OCI-LY3 (cell line): Measurements from ENCODE around the gene BRPF3.
"Not testable (repeated sequence)": the region's sequence is repeated elsewhere in the genome, so short reads cannot be mapped to it uniquely, and the experiment has no call there.

Source experiments
- H2AFZ ChIP-seq: fragments of 200-600, 300-600 bp; shearing (Covaris generic); 2 replicates; pipeline ENCODE4 v1.6.0; 2014; ENCODE audit warnings: antibody characterized with exemption, low read depth, low read length
- H3K27ac ChIP-seq: fragments of 200-600, 300-600 bp; sonication (generic); 2 replicates; pipeline ENCODE4 v1.5.1; 2014; ENCODE audit warnings: mild to moderate bottlenecking, low read length, moderate library complexity, mixed read lengths
- H3K27me3 ChIP-seq: fragments of 200-600, 300-600 bp; sonication (generic); 2 replicates; pipeline ENCODE4 v1.6.1; 2014; ENCODE audit warnings: low read depth, low read length, mixed read lengths
- H3K36me3 ChIP-seq: fragments of 200-600, 300-600 bp; sonication (generic); replicated peaks from 2 replicates; pipeline ENCODE3; 2014; ENCODE audit warnings: low read depth, low read length, mixed read lengths
- H3K4me1 ChIP-seq: fragments of 300-600, 200-600 bp; sonication (generic); 2 replicates; pipeline ENCODE4 v1.6.1; 2014; ENCODE audit warnings: low read length, mixed read lengths
- H3K4me2 ChIP-seq: fragments of 200-600, 300-600 bp; sonication (generic); 2 replicates; pipeline ENCODE4 v1.6.1; 2014; ENCODE audit warnings: low read length, mixed read lengths
- H3K4me3 ChIP-seq: fragments of 300-600, 200-600 bp; sonication (generic); 2 replicates; pipeline ENCODE4 v1.5.1; 2014; ENCODE audit warnings: antibody characterized with exemption, mild to moderate bottlenecking, low read length, moderate library complexity
- H3K79me2 ChIP-seq: fragments of 300-600, 200-600 bp; shearing (Covaris generic); 2 replicates; pipeline ENCODE4 v1.6.1; 2014; ENCODE audit warnings: mild to moderate bottlenecking, low read length, mixed read lengths
- H3K9ac ChIP-seq: fragments of 300-600, 200-600 bp; shearing (Covaris generic); 2 replicates; pipeline ENCODE4 v1.6.0; 2014; ENCODE audit warnings: mild to moderate bottlenecking, low read length, moderate library complexity
- H3K9me3 ChIP-seq: fragments of 200-600, 300-600 bp; shearing (Covaris generic); 2 replicates; pipeline ENCODE4 v1.6.1; 2014; ENCODE audit warnings: low read length, mixed read lengths; ENCODE audit not compliant: insufficient read depth
- H4K20me1 ChIP-seq: fragments of 200-600, 300-600 bp; sonication (generic); 2 replicates; pipeline ENCODE4 v1.6.1; 2016; ENCODE audit warnings: low read length, mixed read lengths; ENCODE audit not compliant: insufficient read depth
- EZH2phosphoT487 ChIP-seq: fragments of 200-600 bp; shearing (Covaris generic); IDR thresholded peaks from 2 replicates; pipeline ENCODE4 v1.6.1; 2018; ENCODE audit warnings: antibody characterized with exemption, mixed run types, low read depth
- TF ChIP-seq, protein P1 (sequence below): fragments of 200-600, 300-600 bp; sonication (generic); IDR thresholded peaks from 2 replicates; pipeline ENCODE4 v1.5.1; 2014; ENCODE audit warnings: antibody characterized with exemption, low read length, low read depth

Gene BRPF3

DNA sequence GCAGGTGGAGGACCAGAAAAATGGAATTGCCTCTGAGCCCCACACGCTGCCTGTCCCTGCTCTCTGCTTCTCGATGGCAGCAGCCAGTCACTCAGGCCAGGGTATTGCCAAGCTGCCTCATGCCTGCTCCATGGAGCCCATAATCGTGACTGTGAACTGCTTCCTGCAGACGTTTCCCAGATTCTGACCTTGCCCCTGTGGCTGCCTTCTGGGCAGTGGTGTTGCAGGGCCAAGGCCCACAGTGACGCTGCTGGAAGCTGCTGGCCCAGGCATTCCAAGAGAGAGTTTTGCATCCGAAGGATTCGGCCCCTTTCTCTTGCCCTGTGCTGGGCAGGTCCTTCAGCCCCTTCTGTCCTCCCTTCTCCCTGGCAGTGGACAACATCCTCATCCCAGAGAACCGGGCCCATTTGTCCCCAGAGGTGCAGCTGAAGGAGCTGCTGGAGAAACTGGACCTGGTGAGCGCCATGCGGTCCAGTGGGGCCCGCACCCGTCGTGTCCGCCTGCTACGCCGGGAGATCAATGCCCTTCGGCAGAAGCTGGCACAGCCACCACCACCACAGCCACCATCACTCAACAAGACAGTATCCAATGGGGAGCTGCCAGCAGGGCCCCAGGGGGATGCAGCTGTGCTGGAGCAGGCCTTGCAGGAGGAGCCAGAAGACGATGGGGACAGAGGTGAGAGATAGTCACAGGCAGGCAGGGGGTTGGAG is 14.5 kb downstream of the BRPF3 start:
- Histone ChIP-seq H3K27me3 (no peaks in the 10 kb centered on the region), H4K20me1 (no peaks in the 10 kb centered on the region), H3K9me3 (no peaks in the 10 kb centered on the region), H2AFZ (no peak overlapping the region), H3K79me2 (no peaks in the 10 kb centered on the region), H3K4me2 (no peak overlapping the region), H3K4me3 (no peak overlapping the region), H3K36me3 (peaks cover 60% of the 10 kb centered on the region), H3K4me1 (no peaks in the 10 kb centered on the region), H3K9ac (no peak overlapping the region), H3K27ac (no peak overlapping the region)
- TF ChIP-seq, protein P1, sequence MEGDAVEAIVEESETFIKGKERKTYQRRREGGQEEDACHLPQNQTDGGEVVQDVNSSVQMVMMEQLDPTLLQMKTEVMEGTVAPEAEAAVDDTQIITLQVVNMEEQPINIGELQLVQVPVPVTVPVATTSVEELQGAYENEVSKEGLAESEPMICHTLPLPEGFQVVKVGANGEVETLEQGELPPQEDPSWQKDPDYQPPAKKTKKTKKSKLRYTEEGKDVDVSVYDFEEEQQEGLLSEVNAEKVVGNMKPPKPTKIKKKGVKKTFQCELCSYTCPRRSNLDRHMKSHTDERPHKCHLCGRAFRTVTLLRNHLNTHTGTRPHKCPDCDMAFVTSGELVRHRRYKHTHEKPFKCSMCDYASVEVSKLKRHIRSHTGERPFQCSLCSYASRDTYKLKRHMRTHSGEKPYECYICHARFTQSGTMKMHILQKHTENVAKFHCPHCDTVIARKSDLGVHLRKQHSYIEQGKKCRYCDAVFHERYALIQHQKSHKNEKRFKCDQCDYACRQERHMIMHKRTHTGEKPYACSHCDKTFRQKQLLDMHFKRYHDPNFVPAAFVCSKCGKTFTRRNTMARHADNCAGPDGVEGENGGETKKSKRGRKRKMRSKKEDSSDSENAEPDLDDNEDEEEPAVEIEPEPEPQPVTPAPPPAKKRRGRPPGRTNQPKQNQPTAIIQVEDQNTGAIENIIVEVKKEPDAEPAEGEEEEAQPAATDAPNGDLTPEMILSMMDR, result no peak
- no peak for TF ChIP-seq EZH2phosphoT487

DNA sequence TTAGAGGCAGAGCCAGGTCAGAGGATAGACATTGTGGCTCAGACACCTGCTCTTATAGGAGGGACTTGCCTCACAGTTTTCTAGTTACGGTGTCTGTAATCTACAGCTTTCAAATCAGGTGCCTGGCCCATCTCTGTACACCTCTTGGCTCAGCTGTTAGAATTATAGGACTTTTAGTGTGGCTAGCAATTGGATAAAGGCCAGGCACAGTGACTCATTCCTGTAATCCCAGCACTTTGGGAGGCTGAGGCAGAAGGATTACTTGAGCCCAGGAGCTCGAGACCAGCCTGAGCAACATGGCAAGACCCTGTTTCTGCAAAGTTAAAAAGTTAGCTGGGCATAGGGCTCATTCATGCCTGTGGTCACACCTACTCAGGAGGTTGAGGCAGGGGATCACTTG is 20.0 kb downstream of the BRPF3 start:
- Histone ChIP-seq H3K79me2 (no peaks in the 10 kb centered on the region), H3K27ac (no peak overlapping the region), H3K4me3 (no peak overlapping the region), H3K9me3 (no peaks in the 10 kb centered on the region), H3K4me2 (no peak overlapping the region), H3K27me3 (no peaks in the 10 kb centered on the region), H4K20me1 (no peaks in the 10 kb centered on the region), H2AFZ (no peak overlapping the region), H3K9ac (no peak overlapping the region), H3K36me3 (peaks cover 45% of the 10 kb centered on the region), H3K4me1 (no peaks in the 10 kb centered on the region)
- TF ChIP-seq EZH2phosphoT487, result no peak
- TF ChIP-seq, protein P1, result no peak

DNA sequence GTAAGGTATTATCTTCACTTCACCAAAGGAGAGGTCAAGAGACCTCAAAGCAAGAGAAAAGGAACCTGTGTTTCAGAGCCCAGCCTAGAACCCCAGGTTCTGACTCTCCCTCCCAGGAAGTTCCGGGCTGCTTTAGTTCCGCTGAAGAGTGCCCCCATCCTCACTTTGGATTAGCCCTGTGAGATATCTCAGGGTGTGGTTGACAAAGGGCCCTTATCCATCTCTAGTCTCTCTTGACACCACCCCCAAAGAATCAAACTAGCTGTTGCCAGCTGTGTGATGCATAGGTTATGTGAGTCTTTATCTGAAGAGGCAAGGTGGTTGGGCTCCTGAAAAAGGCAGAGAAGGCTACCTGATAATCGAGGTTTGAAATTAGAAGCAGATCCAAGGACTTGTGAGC is 20.6 kb downstream of the BRPF3 start:
- no peak overlapping the region for H3K4me2 ChIP-seq
- no peaks in the 10 kb centered on the region for H3K79me2 ChIP-seq
- peaks cover 42% of the 10 kb centered on the region for H3K36me3 ChIP-seq
- no peak overlapping the region for H3K9ac ChIP-seq
- no peak overlapping the region for H3K27ac ChIP-seq
- no peaks in the 10 kb centered on the region for H3K4me1 ChIP-seq
- no peaks in the 10 kb centered on the region for H3K27me3 ChIP-seq
- H2AFZ ChIP-seq, result no peak overlapping the region
- no peak for TF ChIP-seq EZH2phosphoT487
- TF ChIP-seq, protein P1, result no peak
- H3K4me3 ChIP-seq, result no peak overlapping the region
- no peaks in the 10 kb centered on the region for H3K9me3 ChIP-seq
- no peaks in the 10 kb centered on the region for H4K20me1 ChIP-seq

DNA sequence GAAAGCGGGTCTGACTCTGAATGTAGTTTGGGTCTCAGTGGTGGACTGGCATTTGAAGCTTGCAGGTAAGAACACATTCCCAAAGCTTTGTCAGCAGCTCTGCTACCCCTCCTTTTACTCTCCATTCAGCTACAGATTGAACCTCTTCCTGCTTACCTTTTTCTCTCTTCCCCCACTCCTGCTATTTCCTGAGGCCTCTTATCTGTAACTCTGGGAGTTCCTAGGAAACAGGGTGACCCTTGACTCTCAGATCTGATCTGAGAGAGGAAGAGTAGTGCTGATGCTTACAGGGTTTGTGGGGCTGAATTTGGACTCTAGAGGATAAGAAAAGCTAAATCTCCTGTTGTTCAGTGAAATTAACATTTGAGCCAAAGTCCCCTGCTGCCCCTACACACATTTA is 21.4 kb downstream of the BRPF3 start:
- Histone ChIP-seq H3K9me3 (no peaks in the 10 kb centered on the region), H3K4me2 (no peak overlapping the region), H3K36me3 (peaks cover 47% of the 10 kb centered on the region), H3K4me3 (no peak overlapping the region), H3K27me3 (no peaks in the 10 kb centered on the region), H4K20me1 (no peaks in the 10 kb centered on the region), H3K4me1 (no peaks in the 10 kb centered on the region), H3K9ac (no peak overlapping the region), H3K79me2 (no peaks in the 10 kb centered on the region), H2AFZ (no peak overlapping the region), H3K27ac (no peak overlapping the region)
- TF ChIP-seq EZH2phosphoT487, result no peak
- TF ChIP-seq, protein P1, result no peak

DNA sequence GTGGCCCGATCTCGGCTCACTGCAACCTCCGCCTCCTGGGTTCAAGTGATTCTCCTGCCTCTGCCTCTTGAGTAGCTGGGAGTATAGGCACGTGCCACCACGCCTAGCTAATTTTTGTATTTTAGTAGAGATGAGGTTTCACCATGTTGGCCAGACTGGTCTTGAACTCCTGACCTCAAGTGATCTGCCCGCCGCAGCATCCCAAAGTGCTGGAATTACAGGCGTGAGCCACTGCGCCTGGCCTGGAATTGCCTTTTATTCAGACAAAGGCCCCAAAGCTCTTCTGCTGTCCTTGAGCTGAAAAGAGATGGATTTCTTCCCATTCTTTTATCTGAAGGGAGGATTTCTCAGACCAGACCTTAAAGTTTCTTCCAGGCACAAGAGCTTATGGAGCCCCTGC is 22.0 kb downstream of the BRPF3 start:
- H3K36me3 ChIP-seq, result peaks cover 53% of the 10 kb centered on the region
- H3K4me2 ChIP-seq, H3K79me2 ChIP-seq, H3K9ac ChIP-seq, H4K20me1 ChIP-seq, H3K27ac ChIP-seq, H3K4me3 ChIP-seq, H3K9me3 ChIP-seq, H3K4me1 ChIP-seq, H3K27me3 ChIP-seq, H2AFZ ChIP-seq: not testable (repeated sequence)
